GM12878 (cell line): ENCODE results near the gene ACADS. TPM values are rescaled to one million over a fixed set of nuclear protein-coding genes. Genes with fewer than 3 reads are reported as not detected.

ENCODE experiments used
- ATAC-seq: fragments of 200-7000 bp; cut with Tn5 transposase; 3 replicates; pipeline ENCODE4 v1.9.1; 2020; ENCODE audit warnings: mild to moderate bottlenecking, moderate library complexity
- BruUV-seq: library from RNA; stranded (reverse); fragments of 400-500 nt; replicated peaks from 2 replicates; lab custom pipeline; 2021; lab: Mats Ljungman, UMichigan
- CTCF ChIA-PET: fragments of 300-600 bp; sonication (Branson Sonifier 250); formaldehyde crosslinking; extraction: SDS; loops from one replicate; lab custom pipeline; 2021; ENCODE audit warnings: inconsistent platforms; lab: Yijun Ruan, JAX
- POLR2A ChIA-PET: fragments of 350-600 bp; formaldehyde crosslinking; extraction: SDS; loops from one replicate; lab custom pipeline; 2021; ENCODE audit warnings: inconsistent platforms; lab: Charles Lee
- RAD21 ChIA-PET: fragments of 300-600 bp; sonication (Branson Sonifier 250); formaldehyde crosslinking; loops from one replicate; lab custom pipeline; 2023; ENCODE audit warnings: antibody characterized with exemption; ENCODE audit not compliant: unreplicated experiment; lab: Charles Lee
- SMC1A ChIA-PET: fragments of 300-600 bp; sonication (Branson Sonifier 250); formaldehyde crosslinking; loops from one replicate; lab custom pipeline; 2023; ENCODE audit not compliant: unreplicated experiment, uncharacterized antibody; lab: Charles Lee
- DNase-seq: peaks from one replicate; pipeline ENCODE4 v3.0.0-alpha.2; 2011; ENCODE audit warnings: low read depth, low spot score
- FAIRE-seq: peaks from 3 replicates; lab custom pipeline; 2011; peaks lifted over from hg19 to GRCh38; lab: Jason Lieb, UNC
- H2AFZ ChIP-seq: 2 replicates; pipeline ENCODE4 v1.6.0; 2011; ENCODE audit warnings: low read depth, low read length, control low read depth; ENCODE audit not compliant: control insufficient read depth
- H3K27ac ChIP-seq: 2 replicates; pipeline ENCODE4 v1.5.1; 2011; ENCODE audit warnings: control low read depth; ENCODE audit not compliant: control insufficient read depth, insufficient read depth
- H3K27me3 ChIP-seq, 2 experiments: replicated peaks in 1 of 2; 2 replicates each; pipeline versions ENCODE4 v1.6.0 to v1.6.1; 2011; ENCODE audit warnings: low read length in 1 of 2; ENCODE audit not compliant: control insufficient read depth in 2 of 2, insufficient read depth in 2 of 2
- H3K36me3 ChIP-seq, 2 experiments: 2 replicates each; pipeline ENCODE4 v1.5.1; 2011; ENCODE audit warnings: low read length in 1 of 2; ENCODE audit not compliant: control insufficient read depth in 2 of 2, insufficient read depth in 2 of 2
- H3K4me1 ChIP-seq: 2 replicates; pipeline ENCODE4 v1.6.1; 2011; ENCODE audit warnings: mild to moderate bottlenecking, low read length, moderate library complexity, mixed read lengths; ENCODE audit not compliant: control insufficient read depth, insufficient read depth
- H3K4me2 ChIP-seq: 2 replicates; pipeline ENCODE4 v1.6.0; 2011; ENCODE audit warnings: control low read depth; ENCODE audit not compliant: control insufficient read depth, insufficient read depth
- H3K4me3 ChIP-seq: fragments of 200-600 bp; sonication (generic); 2 replicates; pipeline ENCODE4 v1.5.1; 2016
- H3K79me2 ChIP-seq: 2 replicates; pipeline ENCODE4 v1.6.0; 2011; ENCODE audit warnings: low read length; ENCODE audit not compliant: control insufficient read depth, insufficient read depth
- H3K9ac ChIP-seq: 2 replicates; pipeline ENCODE4 v1.8.0; 2011; ENCODE audit warnings: low read length, control low read depth, mixed read lengths; ENCODE audit not compliant: control insufficient read depth, insufficient read depth
- H3K9me3 ChIP-seq: replicated peaks from 3 replicates; pipeline ENCODE4 v1.5.1; 2011; ENCODE audit warnings: mild to moderate bottlenecking, low read length; ENCODE audit not compliant: control insufficient read depth, insufficient read depth
- H4K20me1 ChIP-seq: 2 replicates; pipeline ENCODE4 v1.6.0; 2011; ENCODE audit not compliant: control insufficient read depth, insufficient read depth
- BHLHE40 ChIP-seq, 2 experiments: fragments of 450-650 bp in 1 of 2; IDR thresholded peaks; 2 replicates each; pipeline ENCODE4 v1.6.1; 2011 to 2017; ENCODE audit warnings: low read depth in 2 of 2, borderline replicate concordance in 1 of 2, improper control_type of control experiment in 1 of 2, low read length in 1 of 2, mild to moderate bottlenecking in 1 of 2
- CEBPB ChIP-seq, 2 experiments: fragments of 150-350 bp in 1 of 2; IDR thresholded peaks; 2 replicates each; pipeline ENCODE4 v1.6.1; 2012 to 2014; ENCODE audit warnings: low read depth in 2 of 2, low read length in 2 of 2, borderline replicate concordance in 1 of 2, inconsistent platforms in 1 of 2
- ESRRA ChIP-seq: IDR thresholded peaks from 2 replicates; pipeline ENCODE4 v1.6.1; 2012; ENCODE audit warnings: mild to moderate bottlenecking, low read length, improper control_type of control experiment
- NBN ChIP-seq: fragments of 450-650 bp; IDR thresholded peaks from 2 replicates; pipeline ENCODE4 v1.6.1; 2016
- NFYB ChIP-seq: IDR thresholded peaks from 2 replicates; pipeline ENCODE4 v1.6.1; 2011; ENCODE audit warnings: low read depth, mild to moderate bottlenecking, low read length, improper control_type of control experiment, moderate library complexity; ENCODE audit not compliant: insufficient read depth
- PML ChIP-seq: IDR thresholded peaks from 2 replicates; pipeline ENCODE4 v1.6.1; 2012; ENCODE audit warnings: low read length, inconsistent platforms
- STAT3 ChIP-seq: IDR thresholded peaks from 2 replicates; pipeline ENCODE4 v1.6.1; 2011; ENCODE audit warnings: low read depth, low read length, improper control_type of control experiment
- WGBS: methylation state at CpG from one replicate; pipeline ENCODE4 v1.1.6; 2016; ENCODE audit warnings: low lambda C conversion rate; ENCODE audit not compliant: insufficient replicate concordance, insufficient coverage; ENCODE audit errors: missing lambda C conversion rate; 5-methylcytosine and 5-hydroxymethylcytosine counted together
- in situ Hi-C: fragments of 300-500 bp; cut with MboI; formaldehyde crosslinking; loops from 9 replicates; pipeline ENCODE4 v1.14.3; 2018; ENCODE audit warnings: mixed read lengths
- intact Hi-C: fragments of 100-400 bp; cut with micrococcal nuclease; formaldehyde crosslinking; loops from one replicate; pipeline ENCODE4 v1.14.2; 2022; ENCODE audit not compliant: unreplicated experiment
- polyA plus RNA-seq, 11 experiments: library from polyadenylated mRNA; depleted of rRNA in 4 of 11; unstranded in 6 of 11; stranded (reverse) in 5 of 11; fragments of >200 nt; fragmentation: Nextera tagmentation in 4 of 11; fragmentation: Illumina TruSeq in 1 of 11; extraction: Ambion mirVana in 4 of 11; extraction: Trizol in 1 of 11; gene quantifications; 1 replicate in 1 of 11; 2 replicates in 10 of 11; pipeline versions ENCODE4 v1.2.1 to v1.2.3, GENCODE V29; 2011 to 2016; ENCODE audit warnings: inconsistent platforms in 2 of 11, missing spikeins in 2 of 11, low read depth in 1 of 11
- total RNA-seq, 4 experiments: library from RNA; depleted of rRNA in 3 of 4; stranded (reverse); fragments of >200 nt in 3 of 4; fragmentation: Illumina TruSeq in 1 of 4; extraction: Trizol in 1 of 4; gene quantifications; 2 replicates each; pipeline versions ENCODE4 v1.2.1 to v1.2.3, GENCODE V29; 2013 to 2021
- TF ChIP-seq, protein P1 (sequence below): fragments of 450-650 bp; formaldehyde crosslinking; IDR thresholded peaks from 2 replicates; pipeline ENCODE4 v1.4.0; 2020; ENCODE audit warnings: mild to moderate bottlenecking, moderate library complexity

ACADS gene
- total and polyA plus RNA-seq, 10 of the 15 experiments (the other 5 are each of a cell fraction or from before 2014, with no cell fraction given): 0.05 to 18.1 (median 10.2) TPM

DNA sequence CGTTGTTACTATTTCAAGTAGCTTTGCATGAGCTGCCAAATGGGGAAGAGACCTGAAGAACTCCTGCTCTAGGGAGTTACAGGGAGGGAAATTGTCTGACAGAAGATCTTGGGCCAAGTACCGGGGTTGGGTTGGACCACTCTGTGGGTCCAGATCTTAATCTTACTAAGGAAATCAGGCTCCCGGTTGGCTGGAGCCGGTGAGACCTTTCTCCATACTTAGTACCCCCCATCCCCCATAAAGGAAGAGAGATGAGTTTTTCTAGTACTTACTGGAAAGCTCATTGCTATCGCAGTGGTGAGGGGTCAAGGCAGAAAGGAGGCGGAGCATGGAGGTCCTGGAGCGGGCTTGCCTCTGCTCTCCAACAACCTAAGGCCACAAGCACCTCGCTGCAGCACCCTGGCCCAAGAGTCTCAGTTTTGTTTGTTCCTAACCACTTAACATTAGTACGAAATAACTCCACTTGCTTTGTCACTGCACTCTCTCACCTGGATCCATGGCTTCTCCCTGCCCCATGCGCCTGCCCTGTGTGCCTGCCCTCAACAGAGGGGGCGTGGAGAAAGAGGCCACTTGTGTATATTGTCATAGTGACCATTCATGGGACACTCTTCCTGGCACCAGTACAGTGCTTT is 22.2 kb upstream of the ACADS start:
- WGBS: 95% methylated on average over 11 of the region's 11 CpGs
- BruUV-seq: no TSS peak
- H4K20me1 ChIP-seq: no peaks in the 10 kb centered on the region
- H3K27me3 ChIP-seq: no peaks in the 10 kb centered on the region
- CTCF ChIA-PET: interaction anchor here (1.1 to 4.3 kb wide), 2 partner anchors 12 to 55 kb away, joined by 3 to 18 read pairs; no protein-coding TSS in a partner anchor
- ATAC-seq: no peak
- no peaks in the 10 kb centered on the region for H3K9me3 ChIP-seq
- intact Hi-C loops: no loop called here
- peaks cover 16 to 20% of the 10 kb centered on the region in 2 experiments for H3K36me3 ChIP-seq
- SMC1A ChIA-PET: interaction anchor here (0.6 to 2.7 kb wide), 4 partner anchors 22 to 262 kb away, joined by 3 to 9 read pairs (median 3); partner anchors contain the start of gene ACADS
- H3K79me2 ChIP-seq: no peaks in the 10 kb centered on the region
- POLR2A ChIA-PET: interaction anchor here (0.6 kb wide), 1 partner anchor 201 kb away, joined by 3 read pairs; no protein-coding TSS in a partner anchor
- in situ Hi-C loops: no loop called here
- RAD21 ChIA-PET: interaction anchor here (1.5 kb wide), 1 partner anchor 11 kb away, joined by 5 read pairs; no protein-coding TSS in a partner anchor
- no peak overlapping the region for H3K4me2 ChIP-seq
- no peak for TF ChIP-seq BHLHE40 (IDR thresholded peaks at IDR 0.05; ENCODE audit: borderline replicate concordance in 1 of 2, low read depth in 2 of 2, low read length in 1 of 2)
- no peak for TF ChIP-seq STAT3
- no peak for TF ChIP-seq NBN
- TF ChIP-seq PML: no peak
- TF ChIP-seq NFYB: no peak
- no peak overlapping the region for H2AFZ ChIP-seq
- H3K4me1 ChIP-seq: no peaks in the 10 kb centered on the region
- FAIRE-seq: no peak
- no peak overlapping the region for H3K9ac ChIP-seq
- DNase-seq: no peak
- H3K27ac ChIP-seq: no peak overlapping the region
- H3K4me3 ChIP-seq: no peak overlapping the region

DNA sequence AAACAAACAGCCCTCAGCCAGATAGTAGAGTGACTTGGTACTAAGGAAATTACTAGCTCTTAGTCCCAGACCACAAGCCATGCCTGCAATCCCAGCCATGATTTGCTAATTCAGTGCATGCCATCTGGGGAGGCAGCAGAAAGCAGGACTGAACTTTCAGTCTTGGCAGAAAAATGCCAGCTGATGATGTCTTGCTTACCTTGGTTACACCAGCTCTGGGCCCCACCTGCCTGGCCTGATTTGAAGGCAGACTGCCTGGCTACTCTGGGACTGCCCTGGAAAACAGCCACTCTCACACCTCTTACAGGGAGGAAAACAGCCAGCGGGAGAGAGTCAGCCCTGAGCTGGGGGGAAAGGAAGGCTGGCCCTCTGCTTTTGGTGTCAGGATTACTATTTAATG is 20.0 kb upstream of the ACADS start:
- Histone ChIP-seq H4K20me1 (no peaks in the 10 kb centered on the region), H3K79me2 (peaks cover 3% of the 10 kb centered on the region), H3K36me3 (peaks cover 9 to 14% of the 10 kb centered on the region in 2 experiments), H2AFZ (no peak overlapping the region), H3K4me1 (peaks cover 5% of the 10 kb centered on the region), H3K4me2 (no peak overlapping the region), H3K27ac (no peak overlapping the region), H3K9ac (no peak overlapping the region), H3K4me3 (no peak overlapping the region), H3K9me3 (no peaks in the 10 kb centered on the region), H3K27me3 (no peaks in the 10 kb centered on the region)
- no peak for ATAC-seq
- ChIA-PET SMC1A (interaction anchor here (0.8 kb wide), 1 partner anchor 57 kb away, joined by 3 read pairs; no protein-coding TSS in a partner anchor), CTCF (interaction anchor here (0.6 to 4.3 kb wide), 4 partner anchors 14 to 213 kb away, joined by 3 to 18 read pairs (median 6); no protein-coding TSS in a partner anchor), POLR2A (interaction anchor here (0.6 to 1.0 kb wide), 2 partner anchors 14 to 66 kb away, joined by 3 read pairs; no protein-coding TSS in a partner anchor), RAD21 (no interaction called here)
- in situ Hi-C loops: no loop called here
- no peak for FAIRE-seq
- intact Hi-C loops: no loop called here
- BruUV-seq: no TSS peak
- no peak for DNase-seq
- WGBS: 100% methylated on average over 1 of the region's 1 CpG
- TF ChIP-seq CEBPB (IDR thresholded peaks at IDR 0.05; ENCODE audit: borderline replicate concordance in 1 of 2, low read depth in 2 of 2, low read length in 2 of 2) (no peak), ESRRA (no peak)
- TF ChIP-seq, protein P1, sequence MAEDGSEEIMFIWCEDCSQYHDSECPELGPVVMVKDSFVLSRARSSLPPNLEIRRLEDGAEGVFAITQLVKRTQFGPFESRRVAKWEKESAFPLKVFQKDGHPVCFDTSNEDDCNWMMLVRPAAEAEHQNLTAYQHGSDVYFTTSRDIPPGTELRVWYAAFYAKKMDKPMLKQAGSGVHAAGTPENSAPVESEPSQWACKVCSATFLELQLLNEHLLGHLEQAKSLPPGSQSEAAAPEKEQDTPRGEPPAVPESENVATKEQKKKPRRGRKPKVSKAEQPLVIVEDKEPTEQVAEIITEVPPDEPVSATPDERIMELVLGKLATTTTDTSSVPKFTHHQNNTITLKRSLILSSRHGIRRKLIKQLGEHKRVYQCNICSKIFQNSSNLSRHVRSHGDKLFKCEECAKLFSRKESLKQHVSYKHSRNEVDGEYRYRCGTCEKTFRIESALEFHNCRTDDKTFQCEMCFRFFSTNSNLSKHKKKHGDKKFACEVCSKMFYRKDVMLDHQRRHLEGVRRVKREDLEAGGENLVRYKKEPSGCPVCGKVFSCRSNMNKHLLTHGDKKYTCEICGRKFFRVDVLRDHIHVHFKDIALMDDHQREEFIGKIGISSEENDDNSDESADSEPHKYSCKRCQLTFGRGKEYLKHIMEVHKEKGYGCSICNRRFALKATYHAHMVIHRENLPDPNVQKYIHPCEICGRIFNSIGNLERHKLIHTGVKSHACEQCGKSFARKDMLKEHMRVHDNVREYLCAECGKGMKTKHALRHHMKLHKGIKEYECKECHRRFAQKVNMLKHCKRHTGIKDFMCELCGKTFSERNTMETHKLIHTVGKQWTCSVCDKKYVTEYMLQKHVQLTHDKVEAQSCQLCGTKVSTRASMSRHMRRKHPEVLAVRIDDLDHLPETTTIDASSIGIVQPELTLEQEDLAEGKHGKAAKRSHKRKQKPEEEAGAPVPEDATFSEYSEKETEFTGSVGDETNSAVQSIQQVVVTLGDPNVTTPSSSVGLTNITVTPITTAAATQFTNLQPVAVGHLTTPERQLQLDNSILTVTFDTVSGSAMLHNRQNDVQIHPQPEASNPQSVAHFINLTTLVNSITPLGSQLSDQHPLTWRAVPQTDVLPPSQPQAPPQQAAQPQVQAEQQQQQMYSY (CRISPR knock-in tag): no peak
